Omental fat pad (tissue), 4 donors: ENCODE data around the gene IMPA2. TPM values are rescaled to one million over a fixed set of nuclear protein-coding genes. Genes with fewer than 3 reads are reported as not detected.

ENCODE experiments used
- ATAC-seq: fragments of 150-250 bp; one replicate; pipeline ENCODE4 v1.9.1; 2016; ENCODE audit warnings: mild to moderate bottlenecking, moderate library complexity; ENCODE audit not compliant: low FRiP score
- DNase-seq: peaks from one replicate; pipeline ENCODE4 v3.0.0-alpha.2; 2019; ENCODE audit warnings: low spot score
- CTCF ChIP-seq, 3 donors: fragments of 450-650 bp; IDR thresholded peaks; one replicate each; pipeline ENCODE4 v1.5.1; 2016 to 2017; ENCODE audit warnings: antibody characterized with exemption in 3 of 3, mild to moderate bottlenecking in 3 of 3, moderate library complexity in 2 of 3
- total RNA-seq, 4 donors: library from RNA; depleted of rRNA; stranded (reverse); fragments of >200 nt; gene quantifications; one replicate each; pipeline ENCODE4 v1.1.0, GENCODE V29; 2016

Gene IMPA2
- total RNA-seq, 4 donors from 2014 or later = 18.7 to 31.6 (median 27.7) TPM

DNA sequence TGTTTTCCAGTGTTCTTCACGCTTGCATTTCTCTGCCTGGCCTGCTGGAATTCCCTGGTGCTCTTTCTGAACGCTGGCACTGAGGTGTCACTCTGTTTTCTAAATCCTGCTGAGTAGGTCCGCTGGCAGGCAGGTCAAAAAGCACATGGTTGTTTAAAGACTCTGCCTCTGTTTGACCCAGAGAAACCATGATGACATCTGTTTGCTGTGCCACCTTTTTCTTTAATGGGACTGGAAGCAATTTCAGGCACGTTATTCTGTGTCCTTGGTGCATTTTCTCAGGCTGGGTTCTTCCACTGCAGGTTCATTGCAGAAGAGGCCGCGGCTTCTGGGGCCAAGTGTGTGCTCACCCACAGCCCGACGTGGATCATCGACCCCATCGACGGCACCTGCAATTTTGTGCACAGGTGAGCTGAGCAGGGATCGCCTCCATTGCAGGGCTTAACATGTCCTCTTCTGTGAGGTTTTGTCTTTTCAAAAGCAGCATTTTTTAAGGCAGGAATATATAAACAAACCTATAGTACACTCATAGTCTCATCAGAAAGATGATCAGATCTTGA is 28.4 kb downstream of the IMPA2 start:
- ATAC-seq = no peak
- TF ChIP-seq CTCF (IDR thresholded peaks at IDR 0.05) = no peak
- no peak for DNase-seq

GRCh38 chr18:12010187-12010802 is 29.0 kb downstream of the IMPA2 start:
- DNase-seq (no peak), ATAC-seq (no peak)
- no peak for TF ChIP-seq CTCF (IDR thresholded peaks at IDR 0.05)

DNA sequence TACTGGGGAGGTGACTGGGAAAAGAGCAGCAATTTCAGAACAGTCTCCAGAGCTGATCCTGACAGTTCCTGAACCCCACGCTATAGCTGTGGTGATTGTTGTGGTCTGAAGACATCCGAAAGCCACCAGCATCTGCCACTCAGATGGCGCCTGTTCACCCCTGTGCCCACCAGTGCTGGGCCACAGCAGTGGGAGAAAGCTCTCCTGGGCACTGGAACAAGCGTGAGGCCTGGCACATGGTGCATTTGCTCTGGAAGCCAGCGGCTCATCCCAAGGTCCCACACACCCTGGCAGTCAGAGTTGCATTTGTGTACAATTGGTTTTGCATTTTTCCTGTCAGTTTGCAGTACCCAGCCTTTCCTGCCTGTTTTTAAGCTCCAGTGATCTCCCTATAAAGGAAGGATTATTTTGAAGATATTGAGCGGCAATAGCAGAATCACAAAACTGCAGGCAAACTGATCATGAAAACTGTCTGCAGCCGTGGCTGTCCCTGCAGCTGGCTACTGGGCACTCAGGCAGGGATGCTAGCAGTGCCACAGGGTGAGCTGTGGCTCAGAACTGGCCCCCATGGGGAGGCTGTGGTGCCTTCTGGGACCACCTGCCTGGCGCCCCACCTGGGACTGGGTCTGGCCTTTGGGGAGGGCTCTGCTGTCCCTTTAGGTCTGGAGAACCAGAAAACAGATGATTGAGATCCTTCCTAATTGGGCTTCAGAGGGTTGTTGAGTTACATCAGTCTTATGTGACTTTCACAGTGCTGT is 30.1 kb downstream of the IMPA2 start:
- TF ChIP-seq CTCF (IDR thresholded peaks at IDR 0.05) = no peak
- DNase-seq = no peak
- no peak for ATAC-seq

DNA sequence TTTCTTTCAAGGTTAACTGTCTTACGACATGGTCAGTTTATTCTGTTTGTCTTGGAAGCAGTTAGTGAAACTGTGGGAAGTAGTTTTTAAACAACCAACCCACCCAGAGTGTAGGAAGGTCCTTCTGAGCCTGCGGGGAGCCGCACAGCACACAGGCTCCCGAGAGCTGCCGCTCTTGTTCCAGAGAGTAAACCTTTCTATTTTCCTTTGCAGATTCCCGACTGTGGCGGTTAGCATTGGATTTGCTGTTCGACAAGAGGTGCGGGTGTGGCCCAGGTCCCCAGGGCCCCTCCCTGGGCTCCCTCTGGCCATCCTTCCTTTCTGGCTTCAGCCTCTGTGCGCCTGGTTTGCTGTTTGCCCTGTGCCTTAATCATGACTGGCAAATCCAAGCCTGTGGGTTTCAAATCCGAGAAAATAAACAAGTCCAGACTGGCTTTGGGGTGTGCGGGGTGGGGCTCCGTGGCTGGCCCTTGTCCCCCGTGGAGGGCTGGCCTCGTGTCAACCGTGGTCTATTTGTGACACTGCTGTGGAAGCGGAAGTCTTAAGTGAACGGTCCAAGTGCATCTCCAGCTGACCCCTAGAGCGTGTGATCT is 30.7 kb downstream of the IMPA2 start:
- no peak for DNase-seq
- no peak for ATAC-seq

GRCh38 chr18:12012697-12013096 is 31.4 kb downstream of the IMPA2 start:
- DNase-seq (no peak), ATAC-seq (no peak)
- TF ChIP-seq CTCF (IDR thresholded peaks at IDR 0.05) = no peak

More for the DNA sequence above, 30.7 kb downstream of the IMPA2 start:
- no peak for TF ChIP-seq CTCF (IDR thresholded peaks at IDR 0.05)

- no peak for DNase-seq
- no peak for ATAC-seq
- TF ChIP-seq CTCF (IDR thresholded peaks at IDR 0.05) = no peak
These were observed 32.0 kb downstream of the IMPA2 start for GRCh38 chr18:12013186-12013916.
